ENCODE data around the gene CIAO2A. TPM values are rescaled to one million over a fixed set of nuclear protein-coding genes. Genes with fewer than 3 reads are reported as not detected.

The CIAO2A gene
- polyA plus RNA-seq, 1 experiment: 75.8 TPM

DNA sequence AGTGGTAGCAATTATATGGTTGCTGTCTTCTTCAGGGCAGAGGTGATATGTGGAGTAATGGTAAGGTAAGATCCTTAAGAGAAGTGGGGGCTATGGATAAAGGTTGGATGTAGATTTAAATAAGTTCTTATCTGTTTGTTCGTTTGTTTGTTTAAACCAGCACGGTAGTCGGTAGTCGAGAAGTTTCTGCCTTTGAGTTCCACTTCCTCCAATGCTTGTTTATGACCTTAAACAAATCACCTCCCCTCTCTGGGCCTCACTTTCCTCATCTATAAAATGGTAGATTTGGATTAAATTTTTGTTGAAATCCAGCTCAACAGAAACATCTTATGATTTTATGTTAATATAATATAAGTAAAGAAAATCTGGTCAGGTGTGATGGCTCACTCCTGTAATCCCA is 59.1 kb downstream of the CIAO2A start:
- no peak for DNase-seq (ENCODE audit: low read depth, low spot score)
- Histone ChIP-seq H3K4me3 (ENCODE audit: low read depth, low read length) (no peak overlapping the region), H3K9me3 (ENCODE audit: control insufficient read depth, insufficient read depth, low read length) (no peaks in the 10 kb centered on the region), H3K27ac (ENCODE audit: low read depth, low read length) (no peak overlapping the region), H3K27me3 (ENCODE audit: control insufficient read depth, insufficient read depth, low read length) (peaks cover 15% of the 10 kb centered on the region)
- TF ChIP-seq, protein P1, sequence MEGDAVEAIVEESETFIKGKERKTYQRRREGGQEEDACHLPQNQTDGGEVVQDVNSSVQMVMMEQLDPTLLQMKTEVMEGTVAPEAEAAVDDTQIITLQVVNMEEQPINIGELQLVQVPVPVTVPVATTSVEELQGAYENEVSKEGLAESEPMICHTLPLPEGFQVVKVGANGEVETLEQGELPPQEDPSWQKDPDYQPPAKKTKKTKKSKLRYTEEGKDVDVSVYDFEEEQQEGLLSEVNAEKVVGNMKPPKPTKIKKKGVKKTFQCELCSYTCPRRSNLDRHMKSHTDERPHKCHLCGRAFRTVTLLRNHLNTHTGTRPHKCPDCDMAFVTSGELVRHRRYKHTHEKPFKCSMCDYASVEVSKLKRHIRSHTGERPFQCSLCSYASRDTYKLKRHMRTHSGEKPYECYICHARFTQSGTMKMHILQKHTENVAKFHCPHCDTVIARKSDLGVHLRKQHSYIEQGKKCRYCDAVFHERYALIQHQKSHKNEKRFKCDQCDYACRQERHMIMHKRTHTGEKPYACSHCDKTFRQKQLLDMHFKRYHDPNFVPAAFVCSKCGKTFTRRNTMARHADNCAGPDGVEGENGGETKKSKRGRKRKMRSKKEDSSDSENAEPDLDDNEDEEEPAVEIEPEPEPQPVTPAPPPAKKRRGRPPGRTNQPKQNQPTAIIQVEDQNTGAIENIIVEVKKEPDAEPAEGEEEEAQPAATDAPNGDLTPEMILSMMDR (IDR thresholded peaks at IDR 0.05; ENCODE audit: low read depth, low read length): no peak
- ChIA-PET CTCF (interaction anchor here (0.9 kb wide), 1 partner anchor 12 kb away, joined by 3 read pairs; the partner anchor contains the start of gene DAPK2), POLR2A (no interaction called here)

DNA sequence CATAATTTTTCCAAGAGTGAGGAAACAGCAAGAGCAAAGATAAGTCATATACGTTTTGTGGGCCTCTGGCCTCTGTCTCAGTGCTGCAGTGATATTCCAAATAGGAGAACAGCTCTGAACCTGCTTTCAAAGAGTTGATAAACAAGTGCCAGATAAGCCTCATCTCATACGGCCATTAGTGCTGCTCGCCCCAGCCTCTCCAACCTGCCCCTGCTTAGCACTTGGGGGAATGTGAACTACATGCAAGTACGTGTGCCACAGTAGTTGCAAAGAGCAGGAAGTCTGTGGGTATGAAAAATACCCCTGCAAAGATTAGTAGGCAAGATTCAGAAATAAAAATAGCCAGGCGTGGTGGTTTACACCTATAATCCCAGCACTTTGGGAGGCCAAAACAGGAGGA is 61.3 kb downstream of the CIAO2A start:
- Histone ChIP-seq H3K27ac (ENCODE audit: low read depth, low read length) (no peak overlapping the region), H3K4me3 (ENCODE audit: low read depth, low read length) (no peak overlapping the region), H3K27me3 (ENCODE audit: control insufficient read depth, insufficient read depth, low read length) (peaks cover 14% of the 10 kb centered on the region), H3K9me3 (ENCODE audit: control insufficient read depth, insufficient read depth, low read length) (no peaks in the 10 kb centered on the region)
- ChIA-PET POLR2A (no interaction called here), CTCF (no interaction called here)
- TF ChIP-seq, protein P1 (IDR thresholded peaks at IDR 0.05; ENCODE audit: low read depth, low read length): no peak
- DNase-seq (ENCODE audit: low read depth, low spot score): no peak

DNA sequence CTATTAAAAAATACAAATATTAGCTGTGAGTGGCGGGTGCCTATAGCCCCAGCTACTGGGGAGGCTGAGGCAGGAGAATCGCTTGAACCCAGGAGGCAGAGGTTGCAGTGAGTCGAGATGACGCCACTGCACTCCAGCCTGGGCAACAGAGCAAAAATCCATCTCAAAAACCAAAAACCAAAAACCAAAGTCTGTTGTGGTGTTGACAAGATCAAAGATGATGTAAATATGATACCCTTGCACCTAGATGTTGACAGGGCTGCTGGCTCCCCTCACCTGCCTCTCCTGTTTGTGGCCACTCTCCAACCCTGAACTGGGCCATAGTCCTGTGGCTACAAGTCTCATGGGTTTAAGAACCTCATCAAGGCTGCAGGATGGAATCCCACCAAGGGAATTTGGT is 63.5 kb downstream of the CIAO2A start:
- CTCF ChIA-PET: no interaction called here
- TF ChIP-seq, protein P1 (IDR thresholded peaks at IDR 0.05; ENCODE audit: low read depth, low read length): no peak
- POLR2A ChIA-PET: no interaction called here

DNA sequence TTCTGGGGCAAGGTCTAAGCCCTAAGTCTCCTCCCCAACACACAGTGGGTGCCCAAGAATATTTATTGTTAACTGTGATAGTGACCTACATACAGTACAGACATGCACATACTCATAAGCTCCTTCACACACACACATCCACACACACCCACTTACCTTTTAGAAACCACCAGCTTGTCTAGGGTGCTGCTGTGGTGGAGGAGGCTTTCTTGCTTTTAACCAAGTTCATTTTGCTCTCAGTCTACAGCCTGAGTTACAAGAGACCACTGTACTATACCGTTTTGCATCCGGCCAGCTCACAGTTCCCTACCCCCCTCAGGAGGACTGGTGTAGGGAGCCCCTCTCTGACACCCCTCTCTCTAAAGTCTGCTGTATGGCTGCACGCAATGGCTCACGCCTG is 64.0 kb downstream of the CIAO2A start:
- ChIA-PET CTCF (no interaction called here), POLR2A (no interaction called here)
- no peak for DNase-seq (ENCODE audit: low read depth, low spot score)
- no peak overlapping the region for H3K4me3 ChIP-seq (ENCODE audit: low read depth, low read length)
- TF ChIP-seq, protein P1 (IDR thresholded peaks at IDR 0.05; ENCODE audit: low read depth, low read length): no peak
- peaks cover 11% of the 10 kb centered on the region for H3K27me3 ChIP-seq (ENCODE audit: control insufficient read depth, insufficient read depth, low read length)
- H3K9me3 ChIP-seq (ENCODE audit: control insufficient read depth, insufficient read depth, low read length): no peaks in the 10 kb centered on the region
- H3K27ac ChIP-seq (ENCODE audit: low read depth, low read length): no peak overlapping the region

More for the DNA sequence above, 63.5 kb downstream of the CIAO2A start:
- no peak overlapping the region for H3K4me3 ChIP-seq (ENCODE audit: low read depth, low read length)
- no peak overlapping the region for H3K27ac ChIP-seq (ENCODE audit: low read depth, low read length)
- peaks cover 11% of the 10 kb centered on the region for H3K27me3 ChIP-seq (ENCODE audit: control insufficient read depth, insufficient read depth, low read length)
- H3K9me3 ChIP-seq (ENCODE audit: control insufficient read depth, insufficient read depth, low read length): no peaks in the 10 kb centered on the region
- DNase-seq (ENCODE audit: low read depth, low spot score): no peak

DNA sequence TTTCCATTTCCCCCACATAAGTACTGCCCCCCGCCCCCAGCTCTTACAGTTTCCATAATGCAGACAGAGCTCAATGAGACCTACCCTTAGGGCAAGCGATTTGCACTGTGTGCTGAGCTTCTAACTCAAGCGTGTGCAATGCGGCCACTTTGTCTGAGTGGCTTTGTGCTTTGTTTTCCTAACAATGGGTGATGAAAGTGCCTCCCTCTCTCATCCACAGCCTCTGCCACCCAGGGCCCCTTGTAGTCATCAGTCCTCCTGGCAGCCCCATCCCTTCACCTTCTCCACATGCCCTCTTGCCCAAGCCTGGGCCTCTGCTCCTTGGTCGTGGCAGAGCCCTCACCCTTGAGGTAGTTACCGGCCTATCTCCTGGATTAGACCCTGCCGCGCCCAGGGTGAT is 64.5 kb downstream of the CIAO2A start:
- CTCF ChIA-PET: no interaction called here
- DNase-seq (ENCODE audit: low read depth, low spot score): no peak
- POLR2A ChIA-PET: no interaction called here
- peaks cover 11% of the 10 kb centered on the region for H3K27me3 ChIP-seq (ENCODE audit: control insufficient read depth, insufficient read depth, low read length)
- TF ChIP-seq, protein P1 (IDR thresholded peaks at IDR 0.05; ENCODE audit: low read depth, low read length): no peak
- H3K4me3 ChIP-seq (ENCODE audit: low read depth, low read length): no peak overlapping the region
- no peaks in the 10 kb centered on the region for H3K9me3 ChIP-seq (ENCODE audit: control insufficient read depth, insufficient read depth, low read length)
- H3K27ac ChIP-seq (ENCODE audit: low read depth, low read length): no peak overlapping the region

All from AG04450 (cell line).